Measurements from ENCODE around the gene CNIH1.

- TF ChIP-seq CTCF (IDR thresholded peaks at IDR 0.05) (no peak), EZH2 (IDR thresholded peaks at IDR 0.05) (no peak), EZH2phosphoT487 (IDR thresholded peaks at IDR 0.05) (no peak)
These were observed 26.1 kb upstream of the CNIH1 start for GRCh38 chr14:54467280-54467679.
